Astrocyte (in vitro differentiated cells and primary cell): Measurements from ENCODE around the gene SH3TC2.

Source experiments
- EZH2 ChIP-seq: IDR thresholded peaks from 2 replicates; pipeline ENCODE4 v1.6.1; 2012; ENCODE audit warnings: mild to moderate bottlenecking, low read length, inconsistent platforms; ENCODE audit not compliant: insufficient read depth
- TF ChIP-seq, protein P1 (sequence below): IDR thresholded peaks from 2 replicates; pipeline ENCODE4 v1.5.1; 2011; ENCODE audit warnings: low read depth, mild to moderate bottlenecking, inconsistent platforms, low read length, moderate library complexity; ENCODE audit not compliant: insufficient read depth

DNA sequence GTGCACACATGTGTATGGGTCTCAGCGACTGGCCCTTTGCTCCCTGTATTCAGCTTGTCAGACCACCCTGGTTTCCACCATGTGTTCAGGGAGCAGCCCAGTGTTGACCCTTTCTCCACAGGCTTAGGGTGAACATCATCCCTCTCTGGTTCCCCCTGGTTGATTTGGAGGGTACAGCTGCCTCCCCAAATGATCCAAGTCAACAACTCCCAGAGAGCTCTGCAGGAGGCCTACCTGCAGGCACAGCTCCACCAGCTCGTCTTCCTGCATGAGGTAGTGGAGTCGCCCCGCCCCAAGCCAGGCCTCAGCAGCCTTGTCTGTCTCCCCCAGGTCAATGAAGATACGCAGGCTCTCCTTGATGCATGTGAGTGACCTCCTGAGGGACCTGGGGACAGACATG is 50.5 kb downstream of the SH3TC2 start:
- TF ChIP-seq, protein P1, sequence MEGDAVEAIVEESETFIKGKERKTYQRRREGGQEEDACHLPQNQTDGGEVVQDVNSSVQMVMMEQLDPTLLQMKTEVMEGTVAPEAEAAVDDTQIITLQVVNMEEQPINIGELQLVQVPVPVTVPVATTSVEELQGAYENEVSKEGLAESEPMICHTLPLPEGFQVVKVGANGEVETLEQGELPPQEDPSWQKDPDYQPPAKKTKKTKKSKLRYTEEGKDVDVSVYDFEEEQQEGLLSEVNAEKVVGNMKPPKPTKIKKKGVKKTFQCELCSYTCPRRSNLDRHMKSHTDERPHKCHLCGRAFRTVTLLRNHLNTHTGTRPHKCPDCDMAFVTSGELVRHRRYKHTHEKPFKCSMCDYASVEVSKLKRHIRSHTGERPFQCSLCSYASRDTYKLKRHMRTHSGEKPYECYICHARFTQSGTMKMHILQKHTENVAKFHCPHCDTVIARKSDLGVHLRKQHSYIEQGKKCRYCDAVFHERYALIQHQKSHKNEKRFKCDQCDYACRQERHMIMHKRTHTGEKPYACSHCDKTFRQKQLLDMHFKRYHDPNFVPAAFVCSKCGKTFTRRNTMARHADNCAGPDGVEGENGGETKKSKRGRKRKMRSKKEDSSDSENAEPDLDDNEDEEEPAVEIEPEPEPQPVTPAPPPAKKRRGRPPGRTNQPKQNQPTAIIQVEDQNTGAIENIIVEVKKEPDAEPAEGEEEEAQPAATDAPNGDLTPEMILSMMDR = no peak
- TF ChIP-seq EZH2 = no peak
